GM04504 (cell line): ENCODE results near the gene CIITA.
A peak's percentile ranks its signal among the peaks of the same experiment; 100 is the strongest.

Experiments
- DNase-seq: peaks from one replicate; pipeline ENCODE4 v3.0.0-alpha.2; 2012; ENCODE audit warnings: low read depth

Gene CIITA

GRCh38 chr16:10849736-10850477 is 27.1 kb upstream of the CIITA start:
- no peak for DNase-seq

- DNase-seq = no peak
Measured at GRCh38 chr16:10850478-10850850, 26.5 kb upstream of the CIITA start.

GRCh38 chr16:10851512-10851911 is 25.5 kb upstream of the CIITA start:
- no peak for DNase-seq

GRCh38 chr16:10852286-10852685 is 24.7 kb upstream of the CIITA start:
- no peak for DNase-seq

- DNase-seq = no peak
Measured at GRCh38 chr16:10852948-10853347, 24.1 kb upstream of the CIITA start.

GRCh38 chr16:10856042-10856441 is 21.0 kb upstream of the CIITA start:
- no peak for DNase-seq

- DNase-seq = no peak
Measured at GRCh38 chr16:10858203-10858602, 18.8 kb upstream of the CIITA start.

- DNase-seq = no peak
Measured at GRCh38 chr16:10859020-10859419, 18.0 kb upstream of the CIITA start.

GRCh38 chr16:10859658-10860057 is 17.3 kb upstream of the CIITA start:
- no peak for DNase-seq

- DNase-seq = peak; percentile 25
Measured at GRCh38 chr16:10862438-10862837, 14.6 kb upstream of the CIITA start.

GRCh38 chr16:10865991-10866966 is 10.7 kb upstream of the CIITA start:
- DNase-seq = no peak

- no peak for DNase-seq
Measured at GRCh38 chr16:10867199-10867598, 9.8 kb upstream of the CIITA start.

- no peak for DNase-seq
Measured at GRCh38 chr16:10868104-10868595, 8.9 kb upstream of the CIITA start.

- no peak for DNase-seq
Measured at GRCh38 chr16:10868596-10869469, 8.2 kb upstream of the CIITA start.

- no peak for DNase-seq
Measured at GRCh38 chr16:10870137-10870776, 6.7 kb upstream of the CIITA start.

GRCh38 chr16:10870808-10871156 is 6.2 kb upstream of the CIITA start:
- DNase-seq = no peak

GRCh38 chr16:10871157-10871991 is 5.6 kb upstream of the CIITA start:
- DNase-seq = peak; percentile 63

- DNase-seq = no peak
Measured at GRCh38 chr16:10876315-10876714, 687 bp upstream of the CIITA start.

GRCh38 chr16:10877472-10877946 is 507 bp downstream of the CIITA start:
- no peak for DNase-seq

- DNase-seq = no peak
Measured at GRCh38 chr16:10878328-10878643, 1.3 kb downstream of the CIITA start.
